T-helper 1 cell treated with Interleukin-12 subunit alpha and Interleukin-12 subunit beta and Interleukin-4 antibody, amounts not matched to agents 30 μg/mL and 1 μg/mL, for 36 hours (primary cell): ENCODE results near the gene CGAS.
"Not testable (repeated sequence)": the region's sequence is repeated elsewhere in the genome, so short reads cannot be mapped to it uniquely, and the experiment has no call there.

Experiments
- H3K27ac Mint-ChIP-seq: one replicate; pipeline ENCODE4 v1.8.0; 2021; ENCODE audit warnings: mild to moderate bottlenecking, mixed read lengths
- H3K27me3 Mint-ChIP-seq: one replicate; pipeline ENCODE4 v1.8.0; 2021; ENCODE audit warnings: low read depth, mixed read lengths
- H3K36me3 Mint-ChIP-seq: one replicate; pipeline ENCODE4 v1.8.0; 2021; ENCODE audit warnings: low read depth, mixed read lengths
- H3K4me1 Mint-ChIP-seq: one replicate; pipeline ENCODE4 v1.8.0; 2021; ENCODE audit warnings: low read depth, mixed read lengths
- H3K4me3 Mint-ChIP-seq: one replicate; pipeline ENCODE4 v1.8.0; 2021; ENCODE audit warnings: mild to moderate bottlenecking, moderate library complexity, mixed read lengths
- H3K9me3 Mint-ChIP-seq: one replicate; pipeline ENCODE4 v1.8.0; 2021; ENCODE audit warnings: mixed read lengths

The CGAS gene

GRCh38 chr6:73382462-73383113 lies 69.5 kb downstream of the CGAS start:
- Mint-ChIP-seq H3K27me3 (no peaks in the 10 kb centered on the region), H3K4me3 (no peak overlapping the region), H3K4me1 (peaks cover 1% of the 10 kb centered on the region), H3K9me3 (no peaks in the 10 kb centered on the region), H3K36me3 (no peaks in the 10 kb centered on the region), H3K27ac (no peak overlapping the region)

- not testable (repeated sequence) for H3K27me3 Mint-ChIP-seq, H3K4me1 Mint-ChIP-seq
Measured at GRCh38 chr6:73381531-73381930, 70.6 kb downstream of the CGAS start.

GRCh38 chr6:73377225-73377624 lies 74.9 kb downstream of the CGAS start:
- Mint-ChIP-seq H3K27me3 (no peaks in the 10 kb centered on the region), H3K4me3 (no peak overlapping the region), H3K27ac (no peak overlapping the region), H3K9me3 (no peaks in the 10 kb centered on the region), H3K36me3 (no peaks in the 10 kb centered on the region), H3K4me1 (no peaks in the 10 kb centered on the region)

More at GRCh38 chr6:73381531-73381930, 70.6 kb downstream of the CGAS start:
- H3K36me3 Mint-ChIP-seq, H3K9me3 Mint-ChIP-seq, H3K27ac Mint-ChIP-seq, H3K4me3 Mint-ChIP-seq: not testable (repeated sequence)

- no peaks in the 10 kb centered on the region for H3K9me3 Mint-ChIP-seq
- H3K4me3 Mint-ChIP-seq: no peak overlapping the region
- H3K27me3 Mint-ChIP-seq: no peaks in the 10 kb centered on the region
- no peaks in the 10 kb centered on the region for H3K4me1 Mint-ChIP-seq
- H3K36me3 Mint-ChIP-seq: no peaks in the 10 kb centered on the region
- no peak overlapping the region for H3K27ac Mint-ChIP-seq
Measured at GRCh38 chr6:73375216-73375615, 76.9 kb downstream of the CGAS start.
